HG02588 (cell line): ENCODE data around the gene HDAC9.
A peak's percentile ranks its signal among the peaks of the same experiment; 100 is the strongest.
"Not testable (repeated sequence)": the region's sequence is repeated elsewhere in the genome, so short reads cannot be mapped to it uniquely, and the experiment has no call there.

Source experiments
- ATAC-seq: cut with Tn5 transposase; IDR thresholded peaks from one replicate; pipeline ENCODE4 v1.9.1; 2021; ENCODE audit warnings: mild to moderate bottlenecking, moderate library complexity; ENCODE audit not compliant: unreplicated experiment

HDAC9 gene

GRCh38 chr7:18996583-18996982, 501.0 kb downstream of the HDAC9 start:
- no peak for ATAC-seq

DNA sequence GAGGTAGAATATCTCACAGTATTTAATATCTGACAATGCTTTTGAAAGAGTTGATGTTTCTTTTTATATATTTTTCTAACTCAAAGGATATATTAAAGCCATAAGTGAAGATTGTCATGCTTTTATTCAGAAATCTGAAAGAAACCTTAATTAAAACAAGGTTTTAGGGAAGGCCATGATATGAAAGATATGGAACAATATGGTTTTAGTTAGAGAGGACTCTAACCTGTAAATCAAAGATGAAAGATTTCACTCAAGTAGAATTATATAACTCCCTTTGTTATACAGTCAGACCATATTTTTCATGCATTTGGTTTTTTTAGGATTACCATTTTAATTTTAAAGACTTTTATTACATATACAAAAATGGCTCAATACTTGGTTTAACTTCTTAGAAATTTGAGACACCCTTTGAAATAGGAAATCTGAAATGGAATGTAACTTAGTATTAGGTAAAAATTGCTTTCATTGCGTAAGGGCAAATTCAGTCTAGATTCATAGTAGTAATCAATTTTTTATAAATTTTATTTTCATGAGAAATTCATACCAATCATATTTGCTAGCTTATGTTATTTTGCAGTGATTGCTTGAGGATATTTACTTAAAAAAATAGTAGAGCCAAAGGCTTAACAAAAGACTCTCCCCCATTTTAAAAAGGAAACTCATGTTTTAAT, 502.1 kb downstream of the HDAC9 start:
- no peak for ATAC-seq

GRCh38 chr7:19000410-19000809, 504.9 kb downstream of the HDAC9 start:
- ATAC-seq, result no peak

DNA sequence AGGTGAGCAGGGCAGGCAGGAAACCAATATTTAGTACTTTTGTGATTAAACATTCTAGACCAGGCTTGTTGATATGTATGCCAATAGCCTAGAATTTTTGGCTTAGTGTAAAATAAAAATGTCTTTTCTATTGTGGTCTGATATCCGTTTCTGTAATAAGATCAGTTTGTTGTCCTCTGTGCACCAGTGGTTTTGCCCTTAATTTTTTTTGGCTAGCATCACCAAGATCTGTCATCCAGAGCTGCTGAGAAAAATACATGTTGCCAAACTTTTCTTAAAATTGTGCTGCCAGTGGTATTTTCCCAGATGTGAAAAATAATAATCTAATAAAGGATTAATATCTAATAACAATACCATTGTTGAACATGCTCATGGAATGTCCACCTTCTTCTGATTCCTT, 506.3 kb downstream of the HDAC9 start:
- ATAC-seq, result no peak

DNA sequence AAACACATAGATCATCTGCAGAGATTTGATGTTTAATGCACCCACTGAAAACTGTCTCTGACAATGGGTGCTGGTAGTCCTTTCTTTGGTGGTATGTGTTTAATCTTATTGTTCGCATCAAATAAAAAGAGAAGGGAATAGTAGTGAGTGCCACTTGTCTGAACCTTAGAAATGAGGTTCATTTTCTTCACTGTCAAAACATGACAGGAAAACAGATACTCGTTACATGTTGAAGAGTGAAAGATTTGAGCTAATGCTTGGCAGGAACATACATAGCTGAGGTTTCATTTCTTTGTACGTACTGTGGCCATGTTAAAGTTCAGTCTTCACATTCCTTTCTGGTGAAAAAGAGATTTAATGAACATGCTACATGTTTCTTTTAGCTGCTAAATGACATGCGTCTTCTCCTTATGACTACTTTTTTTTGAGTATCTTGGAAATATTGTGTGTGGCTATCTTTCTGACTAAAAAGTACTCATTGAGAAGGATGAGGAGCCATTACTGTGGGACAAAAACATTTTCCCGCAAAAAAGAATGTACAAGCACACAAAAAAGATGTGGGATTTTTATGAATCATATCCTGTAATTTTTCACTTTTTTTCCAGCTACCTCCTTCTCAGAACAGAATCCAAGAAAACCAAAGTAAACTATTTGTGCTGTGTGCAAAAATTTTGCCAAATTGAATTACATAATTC, 513.8 kb downstream of the HDAC9 start:
- no peak for ATAC-seq

DNA sequence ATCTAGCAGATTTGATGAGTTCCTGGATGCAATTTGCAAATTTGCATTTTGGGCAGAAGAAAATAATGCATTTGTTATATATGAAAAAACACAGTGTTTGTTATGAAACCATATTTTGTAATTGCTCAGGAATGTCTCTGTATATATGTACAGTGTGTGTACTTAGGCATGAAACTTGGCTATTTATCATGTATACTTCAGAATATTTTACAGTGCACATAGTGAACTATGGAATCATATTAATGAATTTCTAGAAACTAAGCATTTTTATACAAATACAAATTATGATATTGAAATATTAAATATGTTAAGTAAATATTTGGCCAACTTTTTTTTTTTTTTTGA, 514.4 kb downstream of the HDAC9 start:
- no peak for ATAC-seq

DNA sequence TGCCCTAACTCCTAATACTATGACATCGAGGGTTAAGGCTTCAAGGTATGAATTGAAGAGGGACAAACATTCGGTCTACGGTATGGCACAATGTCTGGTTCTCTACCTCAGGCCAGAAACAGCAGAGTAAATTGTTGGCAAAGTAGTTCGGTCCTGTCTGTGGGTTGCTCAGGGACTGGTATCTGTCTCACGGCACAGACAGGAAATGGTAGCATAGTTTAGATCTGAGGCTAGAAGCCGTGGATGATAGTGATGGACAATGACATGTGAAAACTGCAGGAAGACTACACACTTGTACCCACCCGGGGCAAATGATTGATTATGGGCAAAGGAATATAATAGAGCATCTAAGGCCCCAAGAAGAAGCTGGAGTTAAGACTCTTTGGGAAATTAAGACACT, 515.7 kb downstream of the HDAC9 start:
- no peak for ATAC-seq

GRCh38 chr7:19015098-19015497, 519.5 kb downstream of the HDAC9 start:
- ATAC-seq, result no peak

- ATAC-seq, result no peak
Observed at GRCh38 chr7:19016140-19016539, 520.6 kb downstream of the HDAC9 start.

DNA sequence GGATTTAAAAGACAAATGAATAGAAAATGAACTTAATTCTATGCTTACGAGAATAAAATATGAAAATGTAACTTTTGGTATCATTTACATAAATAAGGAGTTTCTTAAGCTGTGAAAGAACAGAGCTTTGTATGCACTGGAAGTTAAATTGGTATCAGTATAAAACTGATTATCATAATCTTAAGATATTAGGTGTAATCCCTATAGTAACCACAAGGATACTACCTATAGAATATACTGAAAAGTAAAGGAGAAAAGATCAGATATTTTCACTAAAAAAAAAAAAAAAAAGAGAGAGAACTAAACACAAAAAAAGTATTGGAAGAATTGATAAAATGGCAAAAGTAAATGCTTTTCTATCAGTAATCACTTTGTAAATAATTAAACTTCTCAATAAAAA, 521.8 kb downstream of the HDAC9 start:
- no peak for ATAC-seq

DNA sequence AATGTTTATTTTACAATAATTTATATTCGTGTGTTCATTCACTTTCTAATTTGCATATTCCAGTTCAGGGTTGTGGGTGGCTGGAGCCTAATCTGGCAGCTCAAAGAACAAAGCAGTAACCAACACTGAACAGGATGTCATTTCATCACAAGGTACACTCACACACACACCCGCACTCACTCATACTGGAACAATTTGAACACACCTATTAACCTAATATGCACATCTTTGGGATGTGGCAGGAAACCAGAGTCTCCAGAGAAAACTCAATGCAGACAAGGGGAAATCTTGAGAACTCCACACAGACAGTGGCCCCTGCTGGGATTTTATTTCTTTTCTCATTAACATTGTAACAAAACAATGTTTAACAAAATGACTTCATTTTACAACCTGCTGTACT, 524.5 kb downstream of the HDAC9 start:
- ATAC-seq, result no peak

DNA sequence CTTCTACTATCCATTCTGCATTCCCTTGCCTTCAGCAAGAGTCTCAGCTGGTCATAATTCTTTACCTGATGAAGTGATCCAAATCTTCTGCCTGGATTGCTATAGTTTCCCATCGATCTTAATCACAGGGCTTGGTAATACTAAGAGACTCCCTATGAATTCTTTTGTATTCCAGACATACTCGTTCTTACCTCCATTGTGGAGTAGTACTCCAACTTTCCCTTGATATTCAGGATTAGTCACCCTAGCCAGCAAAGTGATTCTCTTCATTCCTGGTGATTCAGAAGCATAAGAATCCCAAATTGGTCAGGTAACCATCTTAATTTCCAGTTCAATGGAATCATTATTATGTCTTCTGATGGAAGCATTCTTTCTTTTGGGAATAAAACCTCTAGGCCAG, 525.2 kb downstream of the HDAC9 start:
- no peak for ATAC-seq

GRCh38 chr7:19023477-19023876, 527.9 kb downstream of the HDAC9 start:
- ATAC-seq, result no peak

DNA sequence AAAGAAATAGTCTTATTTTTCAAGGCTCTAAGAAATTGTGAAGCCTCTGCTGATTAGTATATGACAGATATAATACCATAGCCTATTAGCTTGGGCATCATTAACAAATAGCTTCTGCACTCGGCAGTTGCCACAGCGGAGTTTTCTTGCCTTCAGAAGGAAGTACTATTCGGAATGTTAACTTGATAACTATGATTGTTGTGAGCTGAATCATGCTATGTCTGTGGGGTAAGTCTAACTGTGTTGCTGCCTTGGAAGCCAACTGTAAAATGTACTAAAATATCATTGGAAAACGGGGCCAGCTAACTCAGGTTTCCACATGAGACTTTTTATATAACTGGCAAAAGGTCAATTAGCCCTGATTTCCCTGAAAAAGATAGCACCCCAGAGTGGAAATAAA, 528.7 kb downstream of the HDAC9 start:
- no peak for ATAC-seq

DNA sequence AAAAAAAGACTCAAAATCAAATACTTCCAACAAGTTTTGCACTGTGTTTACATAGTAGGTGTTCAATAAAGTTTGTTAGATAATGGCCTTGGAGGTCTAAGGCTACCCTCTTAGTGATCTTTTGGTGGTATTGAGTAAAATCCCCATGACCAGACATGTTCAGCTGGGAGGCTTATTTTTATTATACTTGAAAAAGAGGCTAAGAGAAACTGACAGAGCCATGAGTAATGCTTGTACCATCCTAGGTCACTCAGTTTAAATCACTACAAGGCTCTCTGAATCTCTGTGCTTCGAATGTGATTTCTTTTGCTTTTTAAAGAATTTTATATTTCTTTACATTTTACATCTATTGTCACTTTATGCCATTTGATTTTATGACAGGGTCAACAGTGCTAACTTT, 531.3 kb downstream of the HDAC9 start:
- ATAC-seq, result no peak

- no peak for ATAC-seq
Observed at GRCh38 chr7:19030281-19030680, 534.7 kb downstream of the HDAC9 start.

DNA sequence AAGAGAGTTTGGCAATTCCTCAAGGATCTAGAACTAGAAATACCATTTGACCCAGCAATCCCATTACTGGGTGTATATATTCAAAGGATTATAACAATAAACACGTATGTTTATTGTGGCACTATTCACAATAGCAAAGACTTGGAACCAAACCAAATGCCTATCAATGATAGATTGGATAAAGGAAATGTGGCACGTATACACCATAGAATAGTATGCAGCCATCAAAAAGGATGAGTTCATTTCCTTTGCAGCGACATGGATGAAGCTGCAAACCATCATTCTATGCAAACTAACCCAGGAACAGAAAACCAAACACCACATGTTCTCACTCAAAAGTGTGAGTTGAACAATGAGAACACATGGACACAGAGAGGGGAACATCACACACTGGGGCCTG, 537.4 kb downstream of the HDAC9 start:
- not testable (repeated sequence) for ATAC-seq

GRCh38 chr7:19051767-19052375, 556.3 kb downstream of the HDAC9 start:
- ATAC-seq, result peak; percentile 68
